HL-60 (cell line): ENCODE data around the gene UVSSA.

Experiments used
- DNase-seq, 2 experiments: peaks; one replicate each; pipeline ENCODE4 v3.0.0-alpha.2; 2010 to 2020; ENCODE audit warnings: low read depth in 1 of 2, low spot score in 1 of 2
- H3K27ac ChIP-seq: fragments of 250-450 bp; sonication (Bioruptor Pico); replicated peaks from 2 replicates; pipeline ENCODE4 v1.5.1; 2020; ENCODE audit warnings: mild to moderate bottlenecking, moderate library complexity
- H3K27me3 ChIP-seq: fragments of 250-450 bp; sonication (Bioruptor Pico); 2 replicates; pipeline ENCODE4 v1.5.1; 2021; ENCODE audit warnings: mild to moderate bottlenecking, moderate library complexity; ENCODE audit not compliant: insufficient read depth, poor library complexity, severe bottlenecking
- H3K4me3 ChIP-seq: replicated peaks from 2 replicates; pipeline ENCODE4 v1.5.1; 2011; ENCODE audit warnings: mild to moderate bottlenecking, control low read depth, low read length; ENCODE audit not compliant: insufficient read depth
- CTCF ChIP-seq: IDR thresholded peaks from one replicate; pipeline ENCODE4 v1.5.1; 2011; ENCODE audit warnings: low read length, control low read depth, inconsistent platforms; ENCODE audit not compliant: insufficient read depth
- GABPA ChIP-seq: IDR thresholded peaks from 2 replicates; pipeline ENCODE4 v1.6.1; 2012; ENCODE audit warnings: low read depth
- POLR2AphosphoS5 ChIP-seq: IDR thresholded peaks from 2 replicates; pipeline ENCODE4 v1.6.1; 2012; ENCODE audit warnings: low read depth
- REST ChIP-seq: IDR thresholded peaks from 2 replicates; pipeline ENCODE4 v1.6.1; 2012; ENCODE audit warnings: low read depth; ENCODE audit not compliant: insufficient replicate concordance
- SPI1 ChIP-seq: IDR thresholded peaks from 2 replicates; pipeline ENCODE4 v1.6.1; 2012; ENCODE audit warnings: low read depth, mild to moderate bottlenecking, borderline replicate concordance

The UVSSA gene

GRCh38 chr4:1362046-1362445 lies 15.0 kb downstream of the UVSSA start:
- Histone ChIP-seq H3K4me3 (no peak overlapping the region), H3K27me3 (no peaks in the 10 kb centered on the region), H3K27ac (no peak overlapping the region)
- no peak for DNase-seq
- TF ChIP-seq REST (no peak), CTCF (no peak), SPI1 (no peak), POLR2AphosphoS5 (no peak), GABPA (no peak)

GRCh38 chr4:1362521-1362920 lies 15.5 kb downstream of the UVSSA start:
- no peak for TF ChIP-seq REST
- TF ChIP-seq SPI1 = no peak
- TF ChIP-seq CTCF = no peak
- TF ChIP-seq GABPA = no peak
- TF ChIP-seq POLR2AphosphoS5 = no peak

GRCh38 chr4:1363513-1363912 lies 16.5 kb downstream of the UVSSA start:
- Histone ChIP-seq H3K4me3 (no peak overlapping the region), H3K27me3 (no peaks in the 10 kb centered on the region), H3K27ac (no peak overlapping the region)
- no peak for DNase-seq
- TF ChIP-seq POLR2AphosphoS5 = no peak
- no peak for TF ChIP-seq GABPA
- no peak for TF ChIP-seq SPI1
- no peak for TF ChIP-seq CTCF
- no peak for TF ChIP-seq REST

More at GRCh38 chr4:1362521-1362920, 15.5 kb downstream of the UVSSA start:
- no peak overlapping the region for H3K27ac ChIP-seq
- no peaks in the 10 kb centered on the region for H3K27me3 ChIP-seq
- no peak for DNase-seq
- no peak overlapping the region for H3K4me3 ChIP-seq
